HG03571 (cell line): Measurements from ENCODE around the gene CCBE1.
"Not testable (repeated sequence)": the region's sequence is repeated elsewhere in the genome, so short reads cannot be mapped to it uniquely, and the experiment has no call there.

Experiments used
- ATAC-seq: cut with Tn5 transposase; IDR thresholded peaks from one replicate; pipeline ENCODE4 v1.9.1; 2021; ENCODE audit not compliant: unreplicated experiment

CCBE1 gene

GRCh38 chr18:59715966-59716369 is 18.7 kb upstream of the CCBE1 start:
- ATAC-seq = no peak

GRCh38 chr18:59715445-59715844 is 18.2 kb upstream of the CCBE1 start:
- no peak for ATAC-seq

GRCh38 chr18:59714096-59714495 is 16.9 kb upstream of the CCBE1 start:
- ATAC-seq = not testable (repeated sequence)

GRCh38 chr18:59712311-59712710 is 15.1 kb upstream of the CCBE1 start:
- no peak for ATAC-seq

GRCh38 chr18:59708988-59709387 is 11.8 kb upstream of the CCBE1 start:
- ATAC-seq = no peak

- no peak for ATAC-seq
These were observed 10.1 kb upstream of the CCBE1 start for GRCh38 chr18:59707306-59707705.

- ATAC-seq = no peak
These were observed 9.3 kb upstream of the CCBE1 start for GRCh38 chr18:59706499-59706898.

- ATAC-seq = no peak
These were observed 7.9 kb upstream of the CCBE1 start for GRCh38 chr18:59705145-59705544.

- no peak for ATAC-seq
These were observed 6.9 kb upstream of the CCBE1 start for GRCh38 chr18:59704146-59704545.

GRCh38 chr18:59701272-59701671 is 4.0 kb upstream of the CCBE1 start:
- no peak for ATAC-seq

GRCh38 chr18:59700535-59700967 is 3.3 kb upstream of the CCBE1 start:
- ATAC-seq = no peak

GRCh38 chr18:59699750-59700534 is 2.7 kb upstream of the CCBE1 start:
- no peak for ATAC-seq

- no peak for ATAC-seq
These were observed 1.8 kb upstream of the CCBE1 start for GRCh38 chr18:59699061-59699460.

GRCh38 chr18:59696311-59697235 is 650 bp downstream of the CCBE1 start:
- ATAC-seq = no peak

GRCh38 chr18:59695551-59695950 is 1.7 kb downstream of the CCBE1 start:
- ATAC-seq = no peak

GRCh38 chr18:59694824-59695223 is 2.4 kb downstream of the CCBE1 start:
- ATAC-seq = no peak

- no peak for ATAC-seq
These were observed 5.2 kb downstream of the CCBE1 start for GRCh38 chr18:59691996-59692395.

GRCh38 chr18:59690996-59691395 is 6.2 kb downstream of the CCBE1 start:
- ATAC-seq = no peak

- no peak for ATAC-seq
These were observed 6.8 kb downstream of the CCBE1 start for GRCh38 chr18:59690186-59690982.

GRCh38 chr18:59689756-59690155 is 7.5 kb downstream of the CCBE1 start:
- ATAC-seq = no peak

GRCh38 chr18:59686260-59686659 is 11.0 kb downstream of the CCBE1 start:
- no peak for ATAC-seq
